ENCODE measurements around the gene PAQR8.

GRCh38 chr6:52420668-52421358 lies 58.9 kb downstream of the PAQR8 start:
- no peak for TF ChIP-seq CTCF (conservative IDR thresholded peaks at IDR 0.05; ENCODE audit: low read length)
- no peak for TF ChIP-seq EZH2phosphoT487 (IDR thresholded peaks at IDR 0.05; ENCODE audit: borderline replicate concordance, low read depth, low read length)
